Fibroblast of lung (primary cell): ENCODE data around the gene BCL3.

Experiments
- CTCF ChIP-seq, 2 donors: IDR thresholded peaks in 1 of 2; conservative IDR thresholded peaks in 1 of 2; 1 replicate in 1 of 2; 2 replicates in 1 of 2; pipeline ENCODE4 v1.5.1; 2011 to 2012; ENCODE audit warnings: low read length in 2 of 2, control low read depth in 1 of 2, inconsistent platforms in 1 of 2, low read depth in 1 of 2, mild to moderate bottlenecking in 1 of 2
- EZH2 ChIP-seq: IDR thresholded peaks from 2 replicates; pipeline ENCODE4 v1.5.1; 2012; ENCODE audit warnings: low read length, control low read depth, mild to moderate bottlenecking; ENCODE audit errors: missing control alignments

- TF ChIP-seq CTCF (conservative IDR thresholded peaks at IDR 0.05 in 1 of 2, IDR thresholded peaks at IDR 0.05 in 1 of 2; ENCODE audit: low read depth in 1 of 2, low read length in 2 of 2) (no peak), EZH2 (no peak)
These were observed 35.5 kb upstream of the BCL3 start for GRCh38 chr19:44712864-44713515.
